Measurements from ENCODE around the gene CCNT1. TPM values are rescaled to one million over a fixed set of nuclear protein-coding genes. Genes with fewer than 3 reads are reported as not detected.
A peak's percentile ranks its signal among the peaks of the same experiment; 100 is the strongest.

The CCNT1 gene
- total and polyA plus RNA-seq, 2 of the 13 experiments (the other 11 are each of a cell fraction or from before 2014, with no cell fraction given): 18.0 to 28.2 TPM

DNA sequence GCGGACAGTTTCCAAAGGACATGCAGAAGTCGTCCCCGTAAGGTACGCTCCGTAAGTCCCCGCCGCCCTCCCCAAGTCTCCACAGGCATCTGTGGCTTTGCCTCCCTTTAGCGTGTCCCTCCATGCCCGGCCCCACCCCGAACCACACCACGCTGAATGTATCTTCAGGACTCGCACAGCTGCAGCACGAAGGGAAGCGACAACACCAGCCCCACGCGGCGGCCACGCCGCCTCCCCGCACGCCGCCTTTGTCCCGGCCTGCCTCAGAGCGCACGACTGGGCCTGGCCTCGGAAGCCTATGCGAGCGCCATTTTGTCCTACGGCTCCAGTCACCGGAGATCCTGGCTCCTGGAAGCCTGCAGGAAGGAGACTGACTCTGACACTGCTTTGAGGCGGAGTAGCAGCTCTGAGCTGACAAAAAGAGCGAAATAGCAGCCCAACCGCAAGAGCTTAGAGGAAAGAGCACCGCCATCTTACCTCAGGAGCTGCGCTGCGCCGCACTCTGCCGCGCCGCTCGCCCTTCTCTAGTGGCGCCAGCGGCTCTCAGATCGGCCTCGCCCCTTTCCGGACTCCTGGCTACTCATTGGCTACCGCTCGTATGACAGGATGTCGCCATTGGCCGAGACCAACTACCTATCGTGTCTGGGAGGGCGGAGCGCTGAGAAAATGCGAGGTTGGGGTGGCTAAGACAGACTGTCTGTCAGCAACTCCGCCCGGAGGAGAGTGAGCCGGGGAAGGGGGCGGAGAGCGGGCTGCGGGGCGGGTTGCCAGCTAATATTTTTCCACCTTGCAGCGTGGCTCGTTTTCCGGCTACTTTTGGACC lies 34.6 kb downstream of the CCNT1 start, which contains the start of gene KANSL2 (continued):
- TF ChIP-seq, protein P1, sequence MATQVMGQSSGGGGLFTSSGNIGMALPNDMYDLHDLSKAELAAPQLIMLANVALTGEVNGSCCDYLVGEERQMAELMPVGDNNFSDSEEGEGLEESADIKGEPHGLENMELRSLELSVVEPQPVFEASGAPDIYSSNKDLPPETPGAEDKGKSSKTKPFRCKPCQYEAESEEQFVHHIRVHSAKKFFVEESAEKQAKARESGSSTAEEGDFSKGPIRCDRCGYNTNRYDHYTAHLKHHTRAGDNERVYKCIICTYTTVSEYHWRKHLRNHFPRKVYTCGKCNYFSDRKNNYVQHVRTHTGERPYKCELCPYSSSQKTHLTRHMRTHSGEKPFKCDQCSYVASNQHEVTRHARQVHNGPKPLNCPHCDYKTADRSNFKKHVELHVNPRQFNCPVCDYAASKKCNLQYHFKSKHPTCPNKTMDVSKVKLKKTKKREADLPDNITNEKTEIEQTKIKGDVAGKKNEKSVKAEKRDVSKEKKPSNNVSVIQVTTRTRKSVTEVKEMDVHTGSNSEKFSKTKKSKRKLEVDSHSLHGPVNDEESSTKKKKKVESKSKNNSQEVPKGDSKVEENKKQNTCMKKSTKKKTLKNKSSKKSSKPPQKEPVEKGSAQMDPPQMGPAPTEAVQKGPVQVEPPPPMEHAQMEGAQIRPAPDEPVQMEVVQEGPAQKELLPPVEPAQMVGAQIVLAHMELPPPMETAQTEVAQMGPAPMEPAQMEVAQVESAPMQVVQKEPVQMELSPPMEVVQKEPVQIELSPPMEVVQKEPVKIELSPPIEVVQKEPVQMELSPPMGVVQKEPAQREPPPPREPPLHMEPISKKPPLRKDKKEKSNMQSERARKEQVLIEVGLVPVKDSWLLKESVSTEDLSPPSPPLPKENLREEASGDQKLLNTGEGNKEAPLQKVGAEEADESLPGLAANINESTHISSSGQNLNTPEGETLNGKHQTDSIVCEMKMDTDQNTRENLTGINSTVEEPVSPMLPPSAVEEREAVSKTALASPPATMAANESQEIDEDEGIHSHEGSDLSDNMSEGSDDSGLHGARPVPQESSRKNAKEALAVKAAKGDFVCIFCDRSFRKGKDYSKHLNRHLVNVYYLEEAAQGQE (IDR thresholded peaks at IDR 0.05; ENCODE audit: borderline replicate concordance in 1 of 2, low read depth in 1 of 2, low read length in 2 of 2): peak in 1 of 2 experiments; percentile 73; a peak in 2 of 4 replicates
- TF ChIP-seq, protein P2, sequence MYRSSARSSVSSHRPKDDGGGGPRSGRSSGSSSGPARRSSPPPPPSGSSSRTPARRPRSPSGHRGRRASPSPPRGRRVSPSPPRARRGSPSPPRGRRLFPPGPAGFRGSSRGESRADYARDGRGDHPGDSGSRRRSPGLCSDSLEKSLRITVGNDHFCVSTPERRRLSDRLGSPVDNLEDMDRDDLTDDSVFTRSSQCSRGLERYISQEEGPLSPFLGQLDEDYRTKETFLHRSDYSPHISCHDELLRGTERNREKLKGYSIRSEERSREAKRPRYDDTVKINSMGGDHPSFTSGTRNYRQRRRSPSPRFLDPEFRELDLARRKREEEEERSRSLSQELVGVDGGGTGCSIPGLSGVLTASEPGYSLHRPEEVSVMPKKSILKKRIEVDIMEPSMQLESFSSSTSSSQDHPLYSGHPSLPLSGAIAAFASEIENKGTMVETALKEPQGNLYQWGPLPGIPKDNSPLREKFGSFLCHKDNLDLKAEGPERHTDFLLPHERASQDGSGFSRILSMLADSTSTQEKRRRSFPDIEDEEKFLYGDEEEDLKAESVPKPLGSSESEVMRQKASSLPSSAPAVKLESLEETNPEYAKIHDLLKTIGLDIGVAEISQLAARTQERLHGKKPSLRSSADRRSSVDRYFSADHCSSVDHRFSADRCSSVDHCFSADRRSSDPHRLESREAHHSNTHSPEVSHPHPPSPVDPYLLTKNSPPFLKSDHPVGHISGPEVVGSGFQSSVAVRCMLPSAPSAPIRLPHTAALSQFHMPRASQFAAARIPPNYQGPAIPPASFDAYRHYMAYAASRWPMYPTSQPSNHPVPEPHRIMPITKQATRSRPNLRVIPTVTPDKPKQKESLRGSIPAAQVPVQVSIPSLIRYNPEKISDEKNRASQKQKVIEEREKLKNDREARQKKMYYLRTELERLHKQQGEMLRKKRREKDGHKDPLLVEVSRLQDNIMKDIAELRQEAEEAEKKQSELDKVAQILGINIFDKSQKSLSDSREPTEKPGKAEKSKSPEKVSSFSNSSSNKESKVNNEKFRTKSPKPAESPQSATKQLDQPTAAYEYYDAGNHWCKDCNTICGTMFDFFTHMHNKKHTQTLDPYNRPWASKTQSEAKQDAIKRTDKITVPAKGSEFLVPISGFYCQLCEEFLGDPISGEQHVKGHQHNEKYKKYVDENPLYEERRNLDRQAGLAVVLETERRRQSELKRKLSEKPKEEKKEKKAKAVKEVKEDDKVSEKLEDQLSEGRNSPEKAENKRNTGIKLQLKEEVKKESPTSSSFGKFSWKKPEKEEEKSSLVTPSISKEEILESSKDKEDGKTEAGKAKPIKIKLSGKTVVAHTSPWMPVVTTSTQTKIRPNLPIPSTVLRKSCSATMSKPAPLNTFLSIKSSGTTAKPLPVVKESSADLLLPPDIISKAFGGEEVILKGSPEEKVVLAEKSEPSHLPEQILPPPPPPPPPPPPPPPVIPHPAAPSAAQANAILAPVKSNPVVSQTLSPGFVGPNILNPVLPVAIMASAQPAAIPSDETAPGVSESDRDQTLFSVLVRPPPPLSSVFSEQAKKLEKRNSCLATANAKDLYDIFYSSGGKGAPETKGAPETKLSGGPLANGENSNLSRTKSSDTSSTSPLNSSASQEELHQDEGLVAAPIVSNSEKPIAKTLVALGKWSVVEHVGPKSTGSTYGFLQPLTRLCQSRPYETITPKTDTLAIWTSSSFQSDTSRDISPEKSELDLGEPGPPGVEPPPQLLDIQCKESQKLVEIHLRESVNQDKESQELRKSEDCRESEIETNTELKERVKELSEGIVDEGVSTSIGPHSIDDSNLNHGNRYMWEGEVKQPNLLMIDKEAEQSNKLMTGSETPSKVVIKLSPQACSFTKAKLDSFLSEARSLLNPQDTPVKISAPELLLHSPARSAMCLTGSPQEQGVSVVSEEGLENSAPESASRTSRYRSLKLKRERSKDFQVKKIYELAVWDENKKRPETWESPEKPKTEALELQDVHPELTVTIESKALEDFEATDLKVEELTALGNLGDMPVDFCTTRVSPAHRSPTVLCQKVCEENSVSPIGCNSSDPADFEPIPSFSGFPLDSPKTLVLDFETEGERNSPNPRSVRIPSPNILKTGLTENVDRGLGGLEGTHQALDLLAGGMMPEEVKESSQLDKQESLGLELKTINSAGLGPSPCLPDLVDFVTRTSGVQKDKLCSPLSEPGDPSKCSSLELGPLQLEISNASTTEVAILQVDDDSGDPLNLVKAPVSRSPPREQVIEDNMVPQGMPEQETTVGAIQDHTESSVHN (CRISPR knock-in tag; IDR thresholded peaks at IDR 0.05): no peak
- TF ChIP-seq, protein P3, sequence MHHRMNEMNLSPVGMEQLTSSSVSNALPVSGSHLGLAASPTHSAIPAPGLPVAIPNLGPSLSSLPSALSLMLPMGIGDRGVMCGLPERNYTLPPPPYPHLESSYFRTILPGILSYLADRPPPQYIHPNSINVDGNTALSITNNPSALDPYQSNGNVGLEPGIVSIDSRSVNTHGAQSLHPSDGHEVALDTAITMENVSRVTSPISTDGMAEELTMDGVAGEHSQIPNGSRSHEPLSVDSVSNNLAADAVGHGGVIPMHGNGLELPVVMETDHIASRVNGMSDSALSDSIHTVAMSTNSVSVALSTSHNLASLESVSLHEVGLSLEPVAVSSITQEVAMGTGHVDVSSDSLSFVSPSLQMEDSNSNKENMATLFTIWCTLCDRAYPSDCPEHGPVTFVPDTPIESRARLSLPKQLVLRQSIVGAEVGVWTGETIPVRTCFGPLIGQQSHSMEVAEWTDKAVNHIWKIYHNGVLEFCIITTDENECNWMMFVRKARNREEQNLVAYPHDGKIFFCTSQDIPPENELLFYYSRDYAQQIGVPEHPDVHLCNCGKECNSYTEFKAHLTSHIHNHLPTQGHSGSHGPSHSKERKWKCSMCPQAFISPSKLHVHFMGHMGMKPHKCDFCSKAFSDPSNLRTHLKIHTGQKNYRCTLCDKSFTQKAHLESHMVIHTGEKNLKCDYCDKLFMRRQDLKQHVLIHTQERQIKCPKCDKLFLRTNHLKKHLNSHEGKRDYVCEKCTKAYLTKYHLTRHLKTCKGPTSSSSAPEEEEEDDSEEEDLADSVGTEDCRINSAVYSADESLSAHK (CRISPR knock-in tag; IDR thresholded peaks at IDR 0.05; ENCODE audit: borderline replicate concordance): 0 out of 2 replicates have a peak, but pooled peaks have one; percentile 59
- 0 out of 2 replicates have a peak, but pooled peaks have one; percentile 38 for TF ChIP-seq ATRX (CRISPR knock-in tag; IDR thresholded peaks at IDR 0.05; ENCODE audit: borderline replicate concordance)
- TF ChIP-seq, protein P4, sequence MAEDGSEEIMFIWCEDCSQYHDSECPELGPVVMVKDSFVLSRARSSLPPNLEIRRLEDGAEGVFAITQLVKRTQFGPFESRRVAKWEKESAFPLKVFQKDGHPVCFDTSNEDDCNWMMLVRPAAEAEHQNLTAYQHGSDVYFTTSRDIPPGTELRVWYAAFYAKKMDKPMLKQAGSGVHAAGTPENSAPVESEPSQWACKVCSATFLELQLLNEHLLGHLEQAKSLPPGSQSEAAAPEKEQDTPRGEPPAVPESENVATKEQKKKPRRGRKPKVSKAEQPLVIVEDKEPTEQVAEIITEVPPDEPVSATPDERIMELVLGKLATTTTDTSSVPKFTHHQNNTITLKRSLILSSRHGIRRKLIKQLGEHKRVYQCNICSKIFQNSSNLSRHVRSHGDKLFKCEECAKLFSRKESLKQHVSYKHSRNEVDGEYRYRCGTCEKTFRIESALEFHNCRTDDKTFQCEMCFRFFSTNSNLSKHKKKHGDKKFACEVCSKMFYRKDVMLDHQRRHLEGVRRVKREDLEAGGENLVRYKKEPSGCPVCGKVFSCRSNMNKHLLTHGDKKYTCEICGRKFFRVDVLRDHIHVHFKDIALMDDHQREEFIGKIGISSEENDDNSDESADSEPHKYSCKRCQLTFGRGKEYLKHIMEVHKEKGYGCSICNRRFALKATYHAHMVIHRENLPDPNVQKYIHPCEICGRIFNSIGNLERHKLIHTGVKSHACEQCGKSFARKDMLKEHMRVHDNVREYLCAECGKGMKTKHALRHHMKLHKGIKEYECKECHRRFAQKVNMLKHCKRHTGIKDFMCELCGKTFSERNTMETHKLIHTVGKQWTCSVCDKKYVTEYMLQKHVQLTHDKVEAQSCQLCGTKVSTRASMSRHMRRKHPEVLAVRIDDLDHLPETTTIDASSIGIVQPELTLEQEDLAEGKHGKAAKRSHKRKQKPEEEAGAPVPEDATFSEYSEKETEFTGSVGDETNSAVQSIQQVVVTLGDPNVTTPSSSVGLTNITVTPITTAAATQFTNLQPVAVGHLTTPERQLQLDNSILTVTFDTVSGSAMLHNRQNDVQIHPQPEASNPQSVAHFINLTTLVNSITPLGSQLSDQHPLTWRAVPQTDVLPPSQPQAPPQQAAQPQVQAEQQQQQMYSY (CRISPR knock-in tag; IDR thresholded peaks at IDR 0.05): peak; percentile 37; the same call in 1 of the 2 replicates
- TF ChIP-seq FOSL1 (CRISPR knock-in tag; IDR thresholded peaks at IDR 0.05; ENCODE audit: borderline replicate concordance): no peak
- 0 out of 2 replicates have a peak, but pooled peaks have one; percentile 62 for TF ChIP-seq RFXANK (CRISPR knock-in tag; IDR thresholded peaks at IDR 0.05)
- no peak for TF ChIP-seq PLRG1 (conservative IDR thresholded peaks at IDR 0.05)
- TF ChIP-seq ZNF776 (CRISPR knock-in tag; IDR thresholded peaks at IDR 0.05): peak; percentile 93
